Fibroblast of skin of scalp (primary cell): Measurements from ENCODE around the gene CRYAA.

Experiments
- DNase-seq: peaks from one replicate; pipeline ENCODE4 v3.0.0-alpha.2; 2013

The CRYAA gene

GRCh38 chr21:43203591-43203990, 34.8 kb downstream of the CRYAA start:
- DNase-seq = no peak

- DNase-seq = no peak
Measured at GRCh38 chr21:43204638-43205037, 35.8 kb downstream of the CRYAA start.

- no peak for DNase-seq
Measured at GRCh38 chr21:43206231-43207042, 37.6 kb downstream of the CRYAA start.

GRCh38 chr21:43207043-43207315, 38.2 kb downstream of the CRYAA start:
- DNase-seq = no peak

- DNase-seq = no peak
Measured at GRCh38 chr21:43207868-43208267, 39.1 kb downstream of the CRYAA start.

- no peak for DNase-seq
Measured at GRCh38 chr21:43208561-43209332, 39.9 kb downstream of the CRYAA start.

GRCh38 chr21:43209575-43210453, 41.0 kb downstream of the CRYAA start:
- peak; percentile 54 for DNase-seq

- no peak for DNase-seq
Measured at GRCh38 chr21:43210454-43211071, 41.8 kb downstream of the CRYAA start.

GRCh38 chr21:43211072-43211759, 42.4 kb downstream of the CRYAA start:
- peak; percentile 9 for DNase-seq

- no peak for DNase-seq
Measured at GRCh38 chr21:43211760-43212115, 42.9 kb downstream of the CRYAA start.
